HG02642 (cell line): ENCODE data around the gene EPN1.

Experiments used
- ATAC-seq: cut with Tn5 transposase; IDR thresholded peaks from one replicate; pipeline ENCODE4 v1.9.1; 2021; ENCODE audit warnings: mild to moderate bottlenecking; ENCODE audit not compliant: unreplicated experiment, poor library complexity

Gene EPN1

DNA sequence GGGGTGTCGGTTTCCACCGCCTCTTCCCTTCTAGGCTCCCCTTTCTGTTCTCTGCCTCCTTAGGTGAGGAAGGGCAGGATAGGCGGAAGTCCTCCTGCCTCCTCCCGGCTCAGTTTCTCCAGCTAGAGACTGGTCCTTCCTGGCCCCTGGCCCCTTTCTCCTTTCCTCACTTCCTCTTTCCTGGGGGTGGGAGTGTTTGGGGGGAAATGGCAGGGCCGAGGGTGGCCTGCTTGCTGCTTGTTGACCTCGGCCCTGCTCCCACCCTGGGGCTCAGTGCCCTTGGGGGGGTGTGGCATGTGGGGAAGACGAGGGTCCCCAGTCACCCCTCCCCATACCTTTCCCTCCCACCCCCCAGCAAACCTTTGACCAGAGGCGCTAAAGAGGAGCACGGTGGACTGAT, 15.2 kb upstream of the EPN1 start:
- no peak for ATAC-seq

DNA sequence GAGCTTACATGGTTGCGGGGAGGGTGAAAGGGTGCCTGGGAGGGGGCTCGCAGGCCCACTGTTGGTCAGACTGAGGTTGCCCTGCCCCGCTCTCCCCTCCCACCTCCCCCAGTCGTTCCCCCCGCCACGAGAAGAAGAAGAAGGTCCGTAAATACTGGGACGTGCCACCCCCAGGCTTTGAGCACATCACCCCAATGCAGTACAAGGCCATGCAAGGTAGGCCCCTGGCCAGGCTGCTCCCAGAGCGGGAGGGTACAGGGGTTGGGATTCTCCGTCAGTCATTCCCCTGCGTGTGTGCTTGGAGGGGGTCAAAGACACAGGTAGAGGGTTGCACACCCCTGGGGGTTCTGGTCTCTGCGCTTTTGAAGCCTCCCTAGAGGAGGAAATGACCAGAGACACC, 14.6 kb upstream of the EPN1 start:
- ATAC-seq, result no peak

DNA sequence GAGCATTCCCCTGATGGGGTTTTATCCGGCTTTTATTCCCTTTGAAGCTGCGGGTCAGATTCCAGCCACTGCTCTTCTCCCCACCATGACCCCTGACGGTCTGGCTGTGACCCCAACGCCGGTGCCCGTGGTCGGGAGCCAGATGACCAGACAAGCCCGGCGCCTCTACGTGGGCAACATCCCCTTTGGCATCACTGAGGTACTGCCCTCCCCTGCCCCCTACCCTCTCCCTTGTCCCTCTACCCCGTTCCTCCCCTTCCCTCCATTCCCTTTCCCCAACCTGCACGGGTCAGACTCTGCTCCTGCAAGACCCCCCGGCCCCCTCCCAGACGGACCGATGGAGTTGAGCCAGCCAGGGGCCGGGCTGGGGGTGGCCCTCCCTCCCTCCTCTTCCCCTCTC, 14.0 kb upstream of the EPN1 start:
- ATAC-seq, result no peak

DNA sequence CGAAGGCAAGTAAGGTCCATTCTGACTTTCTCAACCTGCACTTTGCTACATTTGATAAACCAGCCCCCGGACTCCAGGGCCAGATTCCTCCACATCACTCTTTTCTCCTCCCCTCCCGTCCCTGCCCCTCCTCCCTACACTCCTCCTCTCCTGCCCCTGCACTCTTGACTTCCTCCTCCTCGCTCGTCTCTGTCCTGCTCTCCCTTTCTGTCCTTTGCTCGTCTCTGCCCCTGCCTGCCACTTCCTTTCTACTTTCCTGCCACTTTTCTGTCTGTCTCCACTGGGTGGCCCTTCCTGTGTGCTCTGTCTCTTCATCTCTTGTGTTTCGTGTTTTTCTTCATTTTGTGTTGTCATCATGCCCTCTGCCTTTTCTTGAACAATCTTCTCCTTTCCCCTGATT, 13.2 kb upstream of the EPN1 start:
- no peak for ATAC-seq

DNA sequence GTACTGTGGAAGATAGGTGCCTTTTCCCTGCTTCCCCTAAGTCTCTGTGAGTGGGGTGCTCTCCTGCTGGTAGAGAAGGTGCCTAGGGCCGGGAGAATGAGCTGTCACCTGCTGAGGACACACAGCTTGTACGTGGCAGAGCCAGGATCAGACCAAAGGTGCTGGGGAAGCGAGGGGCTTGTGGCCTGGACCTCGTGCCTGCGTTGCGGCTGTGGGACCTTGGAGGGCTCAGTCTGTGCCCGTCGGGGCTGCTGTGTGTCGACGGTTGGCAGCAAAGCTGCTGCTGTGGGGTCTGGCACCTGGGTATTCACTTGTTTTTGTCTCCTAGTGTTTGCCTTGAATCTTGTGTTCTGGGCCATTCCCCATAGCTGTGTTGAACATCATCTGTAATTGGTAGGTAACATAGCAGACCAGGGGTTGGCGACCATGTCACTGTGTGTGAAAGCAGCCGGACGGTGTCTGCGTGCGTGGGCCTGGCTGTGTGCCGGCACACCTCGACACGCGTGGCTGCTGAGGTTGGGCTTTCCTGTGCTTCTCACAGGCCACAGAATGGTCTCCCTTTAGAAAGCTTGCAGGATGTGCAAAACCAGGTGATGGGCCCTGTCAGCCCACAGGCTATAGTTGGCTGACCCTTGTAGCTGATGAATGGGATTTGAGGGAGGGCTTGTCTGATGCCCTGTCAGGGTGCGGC, 11.0 kb upstream of the EPN1 start:
- no peak for ATAC-seq

DNA sequence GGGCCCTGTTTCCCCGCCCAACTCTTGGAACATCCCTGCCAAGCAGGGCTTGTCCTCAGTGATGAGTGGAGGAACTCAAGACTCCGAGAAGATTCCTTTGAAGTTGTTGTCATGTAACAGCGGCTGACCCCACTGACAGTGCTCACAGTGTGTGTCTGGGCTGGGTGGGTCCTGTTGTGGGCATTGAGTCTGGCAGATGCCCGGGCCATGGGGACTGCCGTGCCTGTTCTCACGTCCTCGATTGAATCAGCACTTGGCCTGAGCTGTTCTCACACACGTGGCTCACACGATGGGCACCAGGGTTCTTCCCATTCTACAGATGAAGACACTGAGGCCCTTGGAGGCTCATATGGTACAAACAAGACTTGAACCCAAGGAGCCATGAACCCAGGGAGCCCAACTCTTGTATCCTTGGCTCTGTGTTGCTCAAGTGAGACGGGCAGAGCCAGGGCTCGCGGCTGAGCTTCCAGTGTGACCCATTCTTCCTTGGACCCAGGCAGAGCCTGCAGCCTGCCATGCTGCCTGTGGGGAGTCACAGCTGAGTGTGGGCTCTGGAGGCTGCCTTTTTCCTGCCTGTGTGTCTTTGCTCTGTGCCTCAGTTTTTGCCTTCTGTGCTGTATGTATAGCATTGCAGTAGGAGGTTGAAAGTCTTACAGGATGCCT, 8.6 kb upstream of the EPN1 start:
- no peak for ATAC-seq

DNA sequence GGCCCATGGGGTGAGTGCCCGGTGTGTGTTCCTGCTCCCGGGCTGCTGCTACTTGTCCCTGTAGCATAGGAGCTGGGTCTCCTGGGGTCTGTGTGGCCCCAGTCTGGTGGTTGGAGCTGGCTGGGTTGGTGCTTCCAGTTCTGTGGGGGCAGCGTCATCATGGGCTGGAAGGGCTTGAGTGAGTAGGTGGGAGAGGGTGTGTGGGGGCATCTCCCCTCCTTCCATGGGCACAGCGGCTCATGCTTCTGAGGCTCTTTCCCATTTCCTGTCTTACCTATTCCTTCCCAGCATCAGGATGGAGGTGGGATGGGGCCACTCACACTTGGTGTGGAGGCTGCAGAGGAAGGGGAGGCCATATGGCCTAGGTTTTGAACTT, 8.0 kb upstream of the EPN1 start:
- ATAC-seq, result no peak

DNA sequence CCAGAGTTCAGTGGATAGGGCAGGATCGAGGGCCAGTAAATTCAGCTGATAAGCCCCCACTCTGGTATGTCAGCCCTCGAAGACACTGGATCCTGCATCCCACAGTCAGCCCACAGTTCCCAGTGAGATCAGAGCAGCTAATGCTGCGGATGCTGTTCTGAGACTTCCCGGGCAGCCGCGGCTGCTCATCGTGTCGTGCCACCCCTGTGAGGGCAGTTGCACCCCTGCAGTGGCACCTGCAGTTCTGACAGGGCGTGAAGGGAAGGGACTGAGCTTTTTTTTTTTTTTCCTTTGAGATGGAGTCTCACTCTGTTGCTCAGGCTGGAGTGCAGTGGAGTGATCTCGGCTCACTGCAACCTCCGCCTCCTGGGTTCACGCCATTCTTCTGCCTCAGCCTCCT, 7.5 kb upstream of the EPN1 start:
- no peak for ATAC-seq

DNA sequence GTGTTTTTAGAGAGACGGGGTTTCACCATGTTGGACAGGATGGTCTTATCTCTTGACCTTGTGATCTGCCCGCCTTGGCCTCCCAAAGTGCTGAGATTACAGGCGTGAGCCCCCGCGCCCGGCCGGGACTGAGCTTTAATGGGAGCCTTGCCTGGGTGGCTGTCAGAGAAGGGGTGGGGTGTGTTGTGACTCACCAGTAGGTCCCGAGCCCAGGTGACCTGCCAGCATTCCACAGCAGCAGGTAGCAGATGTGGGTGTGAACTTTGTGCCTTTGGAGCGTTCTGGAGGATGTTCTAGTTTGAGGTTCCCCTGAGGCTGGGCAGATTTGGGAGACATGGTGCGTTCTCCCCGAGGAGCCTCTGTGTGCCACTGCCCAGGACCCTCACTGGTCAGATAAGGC, 7.1 kb upstream of the EPN1 start:
- no peak for ATAC-seq

DNA sequence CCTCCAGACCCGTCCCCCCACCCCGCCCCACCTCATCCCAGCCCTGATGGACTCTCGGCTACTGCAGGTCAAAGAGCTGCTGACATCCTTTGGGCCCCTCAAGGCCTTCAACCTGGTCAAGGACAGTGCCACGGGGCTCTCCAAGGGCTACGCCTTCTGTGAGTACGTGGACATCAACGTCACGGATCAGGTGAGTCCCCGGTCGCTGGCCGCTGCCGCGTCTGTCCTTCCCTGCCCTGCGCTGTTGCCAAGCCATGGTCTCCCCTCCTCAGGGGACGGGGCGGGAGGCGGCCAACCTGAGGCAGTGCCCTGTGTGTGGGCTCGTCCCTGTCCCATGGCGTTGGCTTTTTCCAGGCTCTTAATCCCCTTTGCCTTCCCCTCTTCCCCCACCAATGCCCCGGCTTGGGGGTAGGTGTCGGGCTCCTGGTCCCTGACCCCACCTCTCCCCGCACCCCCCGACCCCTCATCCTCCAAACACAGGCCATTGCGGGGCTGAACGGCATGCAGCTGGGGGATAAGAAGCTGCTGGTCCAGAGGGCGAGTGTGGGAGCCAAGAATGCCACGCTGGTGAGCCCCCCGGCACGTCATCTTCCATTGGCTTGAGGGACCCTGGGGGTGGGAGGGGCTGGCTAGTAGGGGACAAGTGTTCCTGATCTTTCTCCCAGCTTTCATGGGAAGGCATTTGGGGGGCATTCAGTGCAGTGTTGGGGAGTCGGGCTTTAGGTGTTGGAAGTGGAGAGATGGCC, 6.2 kb upstream of the EPN1 start:
- ATAC-seq, result no peak

DNA sequence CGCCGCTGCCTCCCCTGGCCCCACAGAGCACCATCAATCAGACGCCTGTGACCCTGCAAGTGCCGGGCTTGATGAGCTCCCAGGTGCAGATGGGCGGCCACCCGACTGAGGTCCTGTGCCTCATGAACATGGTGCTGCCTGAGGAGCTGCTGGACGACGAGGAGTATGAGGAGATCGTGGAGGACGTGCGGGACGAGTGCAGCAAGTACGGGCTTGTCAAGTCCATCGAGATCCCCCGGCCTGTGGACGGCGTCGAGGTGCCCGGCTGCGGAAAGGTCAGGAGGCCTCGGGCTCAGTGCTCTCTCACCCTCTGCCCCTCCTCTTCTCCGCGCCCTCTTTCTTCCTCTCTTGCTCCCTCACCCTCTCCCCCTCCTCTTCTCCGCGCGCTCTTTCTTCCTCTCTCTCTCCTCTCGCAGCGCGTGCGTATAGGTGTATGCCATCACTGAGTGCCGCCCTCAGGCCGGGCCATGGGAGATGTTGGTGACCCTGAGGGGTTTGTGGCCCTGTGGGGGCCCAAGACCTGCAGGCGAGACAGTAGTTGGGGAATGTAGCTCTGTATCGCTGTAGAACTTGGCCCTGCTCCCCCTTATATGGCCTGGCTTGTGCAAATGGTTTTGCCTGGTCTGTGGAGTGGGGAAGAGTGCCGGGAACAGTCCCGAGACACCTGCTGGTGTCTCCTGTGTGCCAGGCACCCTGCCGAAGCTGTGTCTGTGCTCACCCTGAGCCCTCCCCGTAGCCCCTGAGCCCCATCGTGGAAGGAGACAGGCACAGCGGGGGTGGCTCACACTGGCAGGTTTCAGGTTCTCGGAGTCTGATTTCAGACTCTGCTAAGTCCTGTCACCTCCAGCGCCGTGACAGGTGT, 5.4 kb upstream of the EPN1 start:
- ATAC-seq, result no peak

DNA sequence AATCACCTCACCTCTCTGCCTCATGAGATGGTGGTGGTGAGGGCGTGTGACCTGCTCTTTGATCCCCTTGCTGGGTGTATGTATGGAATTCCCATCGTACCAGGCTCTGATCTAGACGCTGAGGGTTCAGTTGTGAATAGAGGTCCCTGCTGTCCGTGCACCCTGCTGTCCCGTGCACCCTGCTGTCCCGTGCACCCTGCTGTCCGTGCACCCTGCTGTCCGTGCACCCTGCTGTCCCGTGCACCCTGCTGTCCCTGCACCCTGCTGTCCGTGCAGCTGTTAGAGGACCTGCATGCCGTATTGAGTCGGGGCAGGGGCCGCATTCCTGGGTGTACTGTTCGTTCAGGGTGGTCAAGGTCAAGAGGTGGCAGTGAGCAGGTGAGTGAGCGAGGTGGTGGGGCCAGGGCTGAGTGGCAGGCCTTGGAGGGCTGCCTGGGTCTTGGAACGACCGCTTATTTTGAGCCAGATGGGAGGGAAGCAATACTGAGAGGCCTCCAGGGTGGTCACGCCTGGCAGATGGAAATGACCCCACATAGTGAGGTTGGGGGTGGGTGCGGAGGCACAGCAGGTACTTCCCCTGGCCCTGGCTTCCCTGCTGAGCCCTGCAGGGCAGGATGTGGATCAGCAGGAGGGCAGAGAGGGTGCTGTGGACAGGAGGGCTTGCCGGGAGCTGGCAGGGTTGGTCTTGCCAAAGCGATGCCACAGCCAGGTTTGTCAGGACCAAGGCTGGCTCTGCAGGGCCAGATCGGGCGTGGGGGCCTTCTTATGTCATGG, 4.6 kb upstream of the EPN1 start:
- ATAC-seq, result no peak

DNA sequence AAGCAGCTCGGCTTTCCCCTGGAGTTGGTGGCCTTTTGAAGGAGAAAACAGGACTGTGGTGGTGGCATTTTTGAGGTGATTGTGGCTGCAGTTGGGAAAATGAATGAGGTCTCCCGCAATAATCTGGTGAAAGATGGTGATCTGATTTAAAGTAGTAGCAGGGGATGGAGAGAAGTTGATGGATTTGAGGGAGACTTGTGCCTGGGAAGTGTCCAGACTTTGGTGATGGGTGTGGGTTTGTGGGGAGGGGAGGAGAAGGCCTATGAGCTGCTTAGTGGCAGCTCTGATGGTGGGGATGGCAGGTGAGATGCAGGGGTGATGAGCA, 4.0 kb upstream of the EPN1 start:
- no peak for ATAC-seq

DNA sequence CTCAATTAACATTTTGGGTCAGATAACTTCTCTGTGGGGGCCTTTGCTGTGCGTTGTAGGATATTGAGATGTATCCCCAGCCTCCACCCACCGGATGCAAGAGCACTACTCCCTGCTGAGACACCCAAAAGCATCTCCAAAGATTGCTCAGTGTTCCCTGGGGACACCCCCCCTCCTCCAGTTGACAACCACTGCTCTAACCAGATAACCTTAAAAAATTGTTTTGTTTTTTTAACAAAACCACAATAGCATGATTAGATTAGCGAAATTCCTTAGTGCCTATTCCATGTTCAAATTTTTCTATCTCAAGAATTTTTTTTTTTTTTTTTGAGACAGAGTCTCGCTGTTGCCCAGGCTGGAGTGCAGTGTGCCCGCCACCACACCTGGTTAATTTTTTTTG, 2.6 kb upstream of the EPN1 start:
- no peak for ATAC-seq

DNA sequence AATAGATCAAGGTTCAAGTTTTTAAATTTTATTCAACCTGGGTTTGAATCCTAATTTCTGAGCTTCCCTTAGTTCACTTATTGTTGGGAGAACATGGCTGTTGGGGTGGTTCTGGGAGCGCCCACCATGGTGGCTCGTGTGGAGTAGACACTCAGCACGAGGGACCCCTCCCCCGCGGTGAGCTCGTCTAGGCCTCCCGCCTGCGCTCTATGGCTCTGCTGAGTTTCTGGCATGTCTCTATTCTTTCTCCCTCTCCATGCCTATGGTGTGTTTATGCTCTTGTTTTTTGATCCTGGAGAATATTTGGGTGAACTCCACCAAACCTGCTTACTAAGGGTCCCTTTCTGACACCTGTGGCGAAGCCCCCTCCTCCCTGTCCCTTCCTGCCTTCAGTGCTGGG, 1.6 kb upstream of the EPN1 start:
- ATAC-seq, result no peak

DNA sequence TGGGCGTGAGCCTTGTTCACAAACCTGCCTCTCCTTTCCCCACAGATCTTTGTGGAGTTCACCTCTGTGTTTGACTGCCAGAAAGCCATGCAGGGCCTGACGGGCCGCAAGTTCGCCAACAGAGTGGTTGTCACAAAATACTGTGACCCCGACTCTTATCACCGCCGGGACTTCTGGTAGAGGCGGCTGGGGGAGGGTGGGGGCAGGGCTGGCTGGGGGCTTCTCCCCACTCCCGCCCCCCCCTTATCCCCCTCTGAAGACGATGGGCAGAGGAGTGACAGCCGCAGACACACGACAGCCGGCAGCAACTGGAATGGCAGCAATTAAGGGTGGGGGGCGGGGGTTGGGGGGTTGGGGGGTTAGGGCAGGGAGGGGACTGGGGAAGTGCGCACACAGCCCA, 1.1 kb upstream of the EPN1 start:
- ATAC-seq, result no peak

DNA sequence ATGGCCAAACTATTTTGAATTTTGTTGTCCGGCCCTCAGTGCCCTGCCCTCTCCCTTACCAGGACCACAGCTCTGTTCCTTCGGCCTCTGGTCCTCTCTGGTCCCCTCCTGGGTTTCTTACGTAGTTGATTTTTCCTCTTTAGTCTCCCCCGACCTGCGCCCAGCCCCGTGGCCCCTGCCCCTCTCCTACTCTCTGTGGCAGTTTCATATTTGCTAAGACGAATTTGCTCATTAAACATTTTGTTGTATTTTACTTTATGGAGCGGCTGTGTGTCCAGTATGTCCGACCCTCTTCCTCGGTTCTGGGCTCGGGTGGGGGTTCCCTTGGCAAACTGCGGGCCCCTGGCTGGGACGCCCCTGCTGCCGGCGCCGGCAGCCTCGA, 576 bp upstream of the EPN1 start:
- ATAC-seq, result no peak

DNA sequence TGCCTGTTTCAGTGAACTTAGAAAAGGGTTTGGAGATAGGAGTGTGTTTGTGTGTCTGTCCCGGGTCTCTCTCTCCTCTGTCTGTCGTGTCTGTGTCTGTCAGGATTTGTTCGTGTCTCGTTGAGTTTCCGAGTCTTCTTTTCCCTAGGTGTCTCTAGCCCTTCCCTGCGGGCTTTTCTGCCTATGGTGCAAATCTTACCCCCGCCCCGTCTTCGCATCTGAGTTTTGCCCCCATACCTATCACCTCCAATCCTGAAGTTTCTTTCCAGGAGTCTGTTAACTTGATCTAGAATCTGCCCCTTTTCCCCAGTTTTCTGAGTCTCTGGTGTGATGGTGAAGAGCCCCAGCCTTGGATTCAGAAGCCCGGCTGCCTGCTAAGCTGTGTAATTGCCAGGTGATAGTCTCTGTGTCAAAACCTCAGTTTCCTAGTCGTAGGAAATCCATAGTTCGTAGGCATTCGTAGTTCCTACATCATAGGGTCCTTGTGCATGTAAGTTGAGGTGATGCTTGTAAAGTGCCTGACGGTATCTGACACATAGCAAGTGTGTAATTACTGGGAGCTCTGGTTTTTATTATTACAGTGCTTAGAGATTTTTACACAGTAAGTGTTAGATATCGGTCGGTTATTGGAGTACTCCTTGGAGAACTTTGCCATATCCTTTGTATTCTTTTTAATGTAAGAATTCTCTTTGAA, 782 bp downstream of the EPN1 start:
- no peak for ATAC-seq

DNA sequence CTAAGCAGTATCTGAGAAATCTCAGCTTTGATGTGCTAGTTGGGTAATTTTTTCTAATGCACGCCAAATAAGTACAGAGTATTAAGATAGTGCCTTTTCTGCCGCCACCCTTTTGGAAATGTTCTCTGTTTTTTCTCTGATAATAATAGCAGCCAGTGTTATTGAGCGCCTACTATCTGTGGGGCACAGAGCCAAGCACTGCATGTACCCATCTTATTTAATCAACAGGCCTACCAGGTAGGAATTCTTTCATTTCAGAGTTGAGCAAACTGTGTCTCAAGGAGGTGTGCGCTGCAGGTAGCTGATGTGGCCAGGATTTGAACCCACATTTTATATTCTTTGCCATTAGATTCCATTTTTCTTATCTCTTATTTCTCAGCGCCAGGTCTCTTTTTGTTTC, 1.4 kb downstream of the EPN1 start:
- no peak for ATAC-seq
